NCI-H2196 treated with DMSO at 0.1 percent for 48 hours (cell line): ENCODE results near the gene UBTD2.
"Not testable (repeated sequence)": the region's sequence is repeated elsewhere in the genome, so short reads cannot be mapped to it uniquely, and the experiment has no call there.

Source experiments
- DNase-seq: peaks from one replicate; lab custom pipeline; 2025; ENCODE audit not compliant: unreplicated experiment; lab: John Stamatoyannopoulos, UW

Gene UBTD2

GRCh38 chr5:172283020-172283861 lies at the start of gene UBTD2:
Gene UBTD2 (minus strand): TSS chr5:172283764. CDS start chr5:172283665, 99 bp downstream.
- no peak for DNase-seq

- not testable (repeated sequence) for DNase-seq
These were observed 43.3 kb upstream of the UBTD2 start for GRCh38 chr5:172326901-172327300.

- DNase-seq: no peak
These were observed 41.9 kb upstream of the UBTD2 start for GRCh38 chr5:172325452-172325851.

GRCh38 chr5:172322028-172322965 lies 38.7 kb upstream of the UBTD2 start:
- DNase-seq: peak; percentile 53

- DNase-seq: no peak
These were observed 38.0 kb upstream of the UBTD2 start for GRCh38 chr5:172321593-172321992.

- DNase-seq: no peak
These were observed 36.3 kb upstream of the UBTD2 start for GRCh38 chr5:172319708-172320441.

- no peak for DNase-seq
These were observed 32.3 kb upstream of the UBTD2 start for GRCh38 chr5:172315587-172316493.

GRCh38 chr5:172313915-172314314 lies 30.4 kb upstream of the UBTD2 start:
- DNase-seq: no peak

GRCh38 chr5:172312286-172312685 lies 28.7 kb upstream of the UBTD2 start:
- no peak for DNase-seq

GRCh38 chr5:172311605-172312004 lies 28.0 kb upstream of the UBTD2 start:
- no peak for DNase-seq

GRCh38 chr5:172311026-172311425 lies 27.5 kb upstream of the UBTD2 start:
- no peak for DNase-seq

- no peak for DNase-seq
These were observed 21.8 kb upstream of the UBTD2 start for GRCh38 chr5:172305380-172305779.

- DNase-seq: no peak
These were observed 20.2 kb upstream of the UBTD2 start for GRCh38 chr5:172303572-172304335.

GRCh38 chr5:172303162-172303561 lies 19.6 kb upstream of the UBTD2 start:
- no peak for DNase-seq

- no peak for DNase-seq
These were observed 18.6 kb upstream of the UBTD2 start for GRCh38 chr5:172302047-172302710.

GRCh38 chr5:172299916-172300439 lies 16.4 kb upstream of the UBTD2 start:
- no peak for DNase-seq

GRCh38 chr5:172294831-172295230 lies 11.3 kb upstream of the UBTD2 start:
- no peak for DNase-seq

- DNase-seq: no peak
These were observed 10.3 kb upstream of the UBTD2 start for GRCh38 chr5:172293745-172294342.
